Measurements from ENCODE around the gene MYH7B. TPM values are rescaled to one million over a fixed set of nuclear protein-coding genes. Genes with fewer than 3 reads are reported as not detected.

MYH7B gene
- total and polyA plus RNA-seq, 2 donors (not counting 3 experiments of a cell fraction or from before 2014, with no cell fraction given) = 0.03 TPM; not detected in 1

DNA sequence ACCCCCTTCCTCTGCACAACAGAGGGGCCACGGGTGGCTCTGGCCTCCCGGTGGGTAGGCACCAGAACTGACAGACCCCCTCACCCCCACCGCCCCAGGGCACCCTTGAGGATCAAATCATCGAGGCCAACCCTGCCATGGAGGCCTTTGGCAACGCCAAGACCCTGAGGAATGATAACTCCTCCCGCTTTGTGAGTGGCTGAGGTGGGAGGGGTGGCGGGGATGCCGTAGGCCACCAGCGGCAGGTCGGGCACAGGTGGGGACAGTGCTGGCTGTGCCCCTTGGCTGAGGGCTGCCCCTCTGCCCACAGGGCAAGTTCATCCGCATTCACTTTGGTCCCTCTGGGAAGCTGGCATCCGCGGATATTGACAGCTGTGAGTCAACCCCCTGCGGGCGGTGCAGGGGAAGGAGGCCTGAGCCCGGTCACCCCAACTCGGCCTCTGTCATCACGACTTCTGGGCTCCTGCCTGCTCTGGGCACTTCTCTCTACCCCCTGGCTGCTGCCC is 29.1 kb downstream of the MYH7B start:
- no peaks in the 10 kb centered on the region for H3K36me3 ChIP-seq (ENCODE audit: control insufficient read depth in 2 of 2, extremely low read depth in 1 of 2, insufficient read depth in 2 of 2, low read length in 2 of 2)
- peaks cover 5% of the 10 kb centered on the region in 2 experiments for H3K27me3 ChIP-seq (ENCODE audit: control insufficient read depth in 2 of 2, insufficient read depth in 2 of 2, low read length in 2 of 2)
- FAIRE-seq (no peak), DNase-seq (ENCODE audit: low read depth, low spot score) (no peak)
- H3K9ac ChIP-seq (replicated peaks; ENCODE audit: extremely low read depth, insufficient read depth, low read length) = no peak overlapping the region
- dilution Hi-C loops (cut with MboI; ENCODE audit: extremely low pct_ligation_motif_present, low sequenced_read_pairs) (no loop called here), intact Hi-C loops (cut with micrococcal nuclease) (no loop called here)
- BruUV-seq (replicated peaks) = no TSS peak
- no peaks in the 10 kb centered on the region for H3K9me3 ChIP-seq (replicated peaks; ENCODE audit: control insufficient read depth, insufficient read depth, low read length)
- ChIA-PET CTCF (interaction anchor here (0.5 to 5.7 kb wide), 3 partner anchors 12 to 111 kb away, joined by 3 to 71 read pairs (median 5); partner anchors contain the start of genes ACSS2 and GGT7), POLR2A (no interaction called here)
- H2AFZ ChIP-seq (ENCODE audit: low read depth, low read length) = no peak overlapping the region
- no peaks in the 10 kb centered on the region for H3K79me2 ChIP-seq (ENCODE audit: control insufficient read depth, insufficient read depth, low read length)
- no peaks in the 10 kb centered on the region for H3K9me1 ChIP-seq (replicated peaks; ENCODE audit: control insufficient read depth, extremely low read depth, insufficient read depth, low read length)
- H3K4me1 ChIP-seq (ENCODE audit: control insufficient read depth, extremely low read depth, insufficient read depth, low read length) = no peaks in the 10 kb centered on the region
- TF ChIP-seq MYC (IDR thresholded peaks at IDR 0.05; ENCODE audit: low read depth, low read length) = no peak
- no peak overlapping the region for H3K4me3 ChIP-seq (replicated peaks in 1 of 3; ENCODE audit: insufficient read depth in 1 of 3, low read depth in 1 of 3, low read length in 3 of 3)
- H3K4me2 ChIP-seq (ENCODE audit: insufficient read depth, low read length) = no peak overlapping the region
- H4K20me1 ChIP-seq (replicated peaks; ENCODE audit: control insufficient read depth, extremely low read depth, insufficient read depth, low read length) = no peaks in the 10 kb centered on the region
- no peak overlapping the region for H3K27ac ChIP-seq (ENCODE audit: insufficient read depth, low read depth, low read length)

DNA sequence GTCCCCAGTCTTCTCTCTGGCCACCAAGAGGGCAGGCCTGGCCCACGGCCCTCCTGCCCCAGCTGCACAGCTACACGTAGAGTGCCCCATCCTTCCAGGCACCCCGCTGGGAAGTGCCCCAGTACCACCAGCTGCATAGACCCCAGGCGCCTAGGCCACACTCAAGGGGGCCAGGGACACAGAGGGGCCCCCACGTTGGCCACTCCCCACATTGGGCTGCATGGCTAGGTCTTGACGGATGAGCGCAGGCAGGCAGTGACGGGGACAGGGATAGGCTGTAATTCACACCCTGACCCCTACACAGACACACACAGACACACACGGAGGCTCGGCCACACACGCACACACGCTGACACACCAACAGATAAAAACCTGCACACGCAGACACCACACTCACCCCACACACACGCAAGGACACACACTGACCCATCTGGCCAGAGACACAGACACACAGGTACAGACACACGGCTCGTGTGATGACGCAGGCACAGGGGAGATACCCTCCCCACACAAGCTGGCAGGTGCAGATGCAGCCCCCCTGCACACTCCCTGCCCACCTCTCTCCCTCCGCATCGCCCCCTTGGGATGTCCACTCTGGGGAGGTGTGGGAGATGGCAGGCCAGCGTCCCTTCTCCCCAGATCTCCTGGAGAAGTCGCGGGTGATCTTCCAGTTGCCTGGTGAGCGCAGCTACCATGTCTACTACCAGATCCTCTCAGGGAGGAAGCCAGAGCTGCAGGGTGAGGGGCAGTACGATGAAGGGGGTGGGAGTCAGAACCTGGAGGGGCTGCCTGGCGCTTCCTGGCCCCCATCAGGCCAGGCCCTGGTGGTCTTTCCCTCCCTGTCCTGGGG is 30.0 kb downstream of the MYH7B start:
- intact Hi-C loops (cut with micrococcal nuclease) (no loop called here), dilution Hi-C loops (cut with MboI; ENCODE audit: extremely low pct_ligation_motif_present, low sequenced_read_pairs) (no loop called here)
- POLR2A ChIA-PET = no interaction called here
- no peaks in the 10 kb centered on the region for H3K9me1 ChIP-seq (replicated peaks; ENCODE audit: control insufficient read depth, extremely low read depth, insufficient read depth, low read length)
- H3K4me2 ChIP-seq (ENCODE audit: insufficient read depth, low read length) = no peak overlapping the region
- CTCF ChIA-PET = interaction anchor here (1.2 to 5.7 kb wide), 2 partner anchors 11 to 111 kb away, joined by 5 to 71 read pairs; partner anchors contain the start of genes ACSS2 and GGT7
- FAIRE-seq = no peak
- BruUV-seq (replicated peaks) = no TSS peak
- H3K27ac ChIP-seq (ENCODE audit: insufficient read depth, low read depth, low read length) = no peak overlapping the region
- peaks cover 5% of the 10 kb centered on the region in 2 experiments for H3K27me3 ChIP-seq (ENCODE audit: control insufficient read depth in 2 of 2, insufficient read depth in 2 of 2, low read length in 2 of 2)
- H3K79me2 ChIP-seq (ENCODE audit: control insufficient read depth, insufficient read depth, low read length) = no peaks in the 10 kb centered on the region
- no peaks in the 10 kb centered on the region for H3K9me3 ChIP-seq (replicated peaks; ENCODE audit: control insufficient read depth, insufficient read depth, low read length)
- H3K36me3 ChIP-seq (ENCODE audit: control insufficient read depth in 2 of 2, extremely low read depth in 1 of 2, insufficient read depth in 2 of 2, low read length in 2 of 2) = no peaks in the 10 kb centered on the region
- no peak overlapping the region for H3K9ac ChIP-seq (replicated peaks; ENCODE audit: extremely low read depth, insufficient read depth, low read length)
- TF ChIP-seq EZH2 (IDR thresholded peaks at IDR 0.05; ENCODE audit: borderline replicate concordance, low read depth, low read length, severe bottlenecking) = no peak
- TF ChIP-seq MYC (IDR thresholded peaks at IDR 0.05; ENCODE audit: low read depth, low read length) = no peak
- TF ChIP-seq, protein P1, sequence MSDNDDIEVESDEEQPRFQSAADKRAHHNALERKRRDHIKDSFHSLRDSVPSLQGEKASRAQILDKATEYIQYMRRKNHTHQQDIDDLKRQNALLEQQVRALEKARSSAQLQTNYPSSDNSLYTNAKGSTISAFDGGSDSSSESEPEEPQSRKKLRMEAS (IDR thresholded peaks at IDR 0.05; ENCODE audit: insufficient read depth, insufficient read length) = no peak
- TF ChIP-seq GATA2 (IDR thresholded peaks at IDR 0.05; ENCODE audit: insufficient read depth, insufficient read length, low read depth, low read length) = no peak
- TF ChIP-seq POLR2AphosphoS5 (IDR thresholded peaks at IDR 0.05; ENCODE audit: insufficient read depth, low read depth, low read length) = no peak
- no peak for TF ChIP-seq JUN (IDR thresholded peaks at IDR 0.05; ENCODE audit: borderline replicate concordance, insufficient read depth, insufficient read length, low read depth)
- no peak for TF ChIP-seq POLR2A (IDR thresholded peaks at IDR 0.05; ENCODE audit: low read depth, low read length)
- TF ChIP-seq, protein P2, sequence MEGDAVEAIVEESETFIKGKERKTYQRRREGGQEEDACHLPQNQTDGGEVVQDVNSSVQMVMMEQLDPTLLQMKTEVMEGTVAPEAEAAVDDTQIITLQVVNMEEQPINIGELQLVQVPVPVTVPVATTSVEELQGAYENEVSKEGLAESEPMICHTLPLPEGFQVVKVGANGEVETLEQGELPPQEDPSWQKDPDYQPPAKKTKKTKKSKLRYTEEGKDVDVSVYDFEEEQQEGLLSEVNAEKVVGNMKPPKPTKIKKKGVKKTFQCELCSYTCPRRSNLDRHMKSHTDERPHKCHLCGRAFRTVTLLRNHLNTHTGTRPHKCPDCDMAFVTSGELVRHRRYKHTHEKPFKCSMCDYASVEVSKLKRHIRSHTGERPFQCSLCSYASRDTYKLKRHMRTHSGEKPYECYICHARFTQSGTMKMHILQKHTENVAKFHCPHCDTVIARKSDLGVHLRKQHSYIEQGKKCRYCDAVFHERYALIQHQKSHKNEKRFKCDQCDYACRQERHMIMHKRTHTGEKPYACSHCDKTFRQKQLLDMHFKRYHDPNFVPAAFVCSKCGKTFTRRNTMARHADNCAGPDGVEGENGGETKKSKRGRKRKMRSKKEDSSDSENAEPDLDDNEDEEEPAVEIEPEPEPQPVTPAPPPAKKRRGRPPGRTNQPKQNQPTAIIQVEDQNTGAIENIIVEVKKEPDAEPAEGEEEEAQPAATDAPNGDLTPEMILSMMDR (IDR thresholded peaks at IDR 0.05; ENCODE audit: extremely low read depth in 1 of 2, insufficient read depth in 1 of 2, low read depth in 1 of 2, low read length in 2 of 2) = no peak
- TF ChIP-seq FOS (IDR thresholded peaks at IDR 0.05; ENCODE audit: borderline replicate concordance, insufficient read depth, low read length) = no peak
- no peak for DNase-seq (ENCODE audit: low read depth, low spot score)
- H3K4me3 ChIP-seq (replicated peaks in 1 of 3; ENCODE audit: insufficient read depth in 1 of 3, low read depth in 1 of 3, low read length in 3 of 3) = no peak overlapping the region
- H3K4me1 ChIP-seq (ENCODE audit: control insufficient read depth, extremely low read depth, insufficient read depth, low read length) = no peaks in the 10 kb centered on the region
- H2AFZ ChIP-seq (ENCODE audit: low read depth, low read length) = no peak overlapping the region
- H4K20me1 ChIP-seq (replicated peaks; ENCODE audit: control insufficient read depth, extremely low read depth, insufficient read depth, low read length) = no peaks in the 10 kb centered on the region
